ENCODE data around the gene MACO1. TPM values are rescaled to one million over a fixed set of nuclear protein-coding genes. Genes with fewer than 3 reads are reported as not detected.
A peak's percentile ranks its signal among the peaks of the same experiment; 100 is the strongest.

The MACO1 gene
- total and polyA plus RNA-seq, 10 of the 15 experiments (the other 5 are each of a cell fraction or from before 2014, with no cell fraction given): 3.2 to 19.8 (median 10.3) TPM

GRCh38 chr1:25545767-25546166, 115.1 kb downstream of the MACO1 start:
- no peak overlapping the region for H3K9ac ChIP-seq (ENCODE audit: control insufficient read depth, insufficient read depth, low read length)
- RAD21 ChIA-PET (ENCODE audit: unreplicated experiment): interaction anchor here (1.1 kb wide), 1 partner anchor 9 kb away, joined by 3 read pairs; no protein-coding TSS in a partner anchor
- in situ Hi-C loops (cut with MboI) (no loop called here), intact Hi-C loops (cut with micrococcal nuclease; ENCODE audit: unreplicated experiment) (loop anchor here (5.0 kb wide), 1 partner anchor 132 kb away; no protein-coding TSS in a partner anchor)
- 95% methylated on average over 3 of the region's 3 CpGs for WGBS (ENCODE audit: insufficient coverage, insufficient replicate concordance, low lambda C conversion rate, missing lambda C conversion rate)
- BruUV-seq (replicated peaks): no TSS peak
- no peak overlapping the region for H3K27ac ChIP-seq (ENCODE audit: control insufficient read depth, insufficient read depth)
- H2AFZ ChIP-seq (ENCODE audit: control insufficient read depth, low read depth, low read length): no peak overlapping the region
- ATAC-seq (no peak), FAIRE-seq (no peak), DNase-seq (ENCODE audit: low read depth, low spot score) (no peak)
- no peak for TF ChIP-seq LARP7 (IDR thresholded peaks at IDR 0.05)
- no peak for TF ChIP-seq SREBF1 (IDR thresholded peaks at IDR 0.05; ENCODE audit: low read length)
- TF ChIP-seq RCOR1 (conservative IDR thresholded peaks at IDR 0.05; ENCODE audit: low read depth, low read length): no peak
- TF ChIP-seq TARDBP (IDR thresholded peaks at IDR 0.05; ENCODE audit: borderline replicate concordance): no peak
- TF ChIP-seq, protein P1, sequence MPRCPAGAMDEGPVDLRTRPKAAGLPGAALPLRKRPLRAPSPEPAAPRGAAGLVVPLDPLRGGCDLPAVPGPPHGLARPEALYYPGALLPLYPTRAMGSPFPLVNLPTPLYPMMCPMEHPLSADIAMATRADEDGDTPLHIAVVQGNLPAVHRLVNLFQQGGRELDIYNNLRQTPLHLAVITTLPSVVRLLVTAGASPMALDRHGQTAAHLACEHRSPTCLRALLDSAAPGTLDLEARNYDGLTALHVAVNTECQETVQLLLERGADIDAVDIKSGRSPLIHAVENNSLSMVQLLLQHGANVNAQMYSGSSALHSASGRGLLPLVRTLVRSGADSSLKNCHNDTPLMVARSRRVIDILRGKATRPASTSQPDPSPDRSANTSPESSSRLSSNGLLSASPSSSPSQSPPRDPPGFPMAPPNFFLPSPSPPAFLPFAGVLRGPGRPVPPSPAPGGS (IDR thresholded peaks at IDR 0.05; ENCODE audit: borderline replicate concordance, insufficient read depth, low read depth, low read length, poor library complexity, severe bottlenecking): no peak
- TF ChIP-seq KLF5 (IDR thresholded peaks at IDR 0.05; ENCODE audit: partially characterized antibody): no peak
- no peak for TF ChIP-seq CREM (IDR thresholded peaks at IDR 0.05; ENCODE audit: low read depth)
- TF ChIP-seq EP300 (IDR thresholded peaks at IDR 0.05; ENCODE audit: borderline replicate concordance in 1 of 2, control insufficient read depth in 1 of 2, low read depth in 2 of 2, low read length in 2 of 2): no peak
- TF ChIP-seq, protein P2, sequence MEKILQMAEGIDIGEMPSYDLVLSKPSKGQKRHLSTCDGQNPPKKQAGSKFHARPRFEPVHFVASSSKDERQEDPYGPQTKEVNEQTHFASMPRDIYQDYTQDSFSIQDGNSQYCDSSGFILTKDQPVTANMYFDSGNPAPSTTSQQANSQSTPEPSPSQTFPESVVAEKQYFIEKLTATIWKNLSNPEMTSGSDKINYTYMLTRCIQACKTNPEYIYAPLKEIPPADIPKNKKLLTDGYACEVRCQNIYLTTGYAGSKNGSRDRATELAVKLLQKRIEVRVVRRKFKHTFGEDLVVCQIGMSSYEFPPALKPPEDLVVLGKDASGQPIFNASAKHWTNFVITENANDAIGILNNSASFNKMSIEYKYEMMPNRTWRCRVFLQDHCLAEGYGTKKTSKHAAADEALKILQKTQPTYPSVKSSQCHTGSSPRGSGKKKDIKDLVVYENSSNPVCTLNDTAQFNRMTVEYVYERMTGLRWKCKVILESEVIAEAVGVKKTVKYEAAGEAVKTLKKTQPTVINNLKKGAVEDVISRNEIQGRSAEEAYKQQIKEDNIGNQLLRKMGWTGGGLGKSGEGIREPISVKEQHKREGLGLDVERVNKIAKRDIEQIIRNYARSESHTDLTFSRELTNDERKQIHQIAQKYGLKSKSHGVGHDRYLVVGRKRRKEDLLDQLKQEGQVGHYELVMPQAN (conservative IDR thresholded peaks at IDR 0.05): no peak
- no peak for TF ChIP-seq CREB1 (IDR thresholded peaks at IDR 0.05; ENCODE audit: low read depth)
- H3K36me3 ChIP-seq (ENCODE audit: control insufficient read depth in 2 of 2, insufficient read depth in 2 of 2, low read length in 1 of 2): no peaks in the 10 kb centered on the region
- H3K4me1 ChIP-seq (ENCODE audit: control insufficient read depth, insufficient read depth, low read length): peaks cover 52% of the 10 kb centered on the region
- SMC1A ChIA-PET (ENCODE audit: uncharacterized antibody, unreplicated experiment): no interaction called here
- H4K20me1 ChIP-seq (ENCODE audit: control insufficient read depth, insufficient read depth): no peaks in the 10 kb centered on the region
- H3K79me2 ChIP-seq (ENCODE audit: control insufficient read depth, insufficient read depth, low read length): peaks cover 27% of the 10 kb centered on the region
- H3K27me3 ChIP-seq (replicated peaks in 1 of 2; ENCODE audit: control insufficient read depth in 2 of 2, insufficient read depth in 2 of 2, low read length in 1 of 2): no peaks in the 10 kb centered on the region; a peak in 1 of 4 replicates
- peak overlapping the region; percentile 95; the same call in 1 of the 2 replicates for H3K4me2 ChIP-seq (ENCODE audit: control insufficient read depth, insufficient read depth)
- H3K4me3 ChIP-seq: 0 out of 2 replicates have a peak overlapping the region, but pooled peaks have one; percentile 90
- H3K9me3 ChIP-seq (replicated peaks; ENCODE audit: control insufficient read depth, insufficient read depth, low read length): no peaks in the 10 kb centered on the region
- POLR2A ChIA-PET: no interaction called here
- CTCF ChIA-PET: interaction anchor here (0.7 to 2.0 kb wide), 2 partner anchors 25 to 27 kb away, joined by 3 to 10 read pairs; no protein-coding TSS in a partner anchor
